K562 (cell line): ENCODE results near the gene RAPSN. TPM values are rescaled to one million over a fixed set of nuclear protein-coding genes. Genes with fewer than 3 reads are reported as not detected.

ENCODE experiments used
- CREB3L1 ChIP-seq: fragments of 450-650 bp; IDR thresholded peaks from 2 replicates; pipeline ENCODE4 v1.6.1; 2014; ENCODE audit warnings: low read depth, mild to moderate bottlenecking, moderate library complexity, borderline replicate concordance
- MECOM ChIP-seq: fragments of 250-450 bp; sonication (Bioruptor Pico); IDR thresholded peaks from 2 replicates; pipeline ENCODE4 v1.8.0; 2022; ENCODE audit warnings: inconsistent platforms
- NFATC3 ChIP-seq: fragments of 450-650 bp; IDR thresholded peaks from 2 replicates; pipeline ENCODE4 v1.6.1; 2017; ENCODE audit warnings: mild to moderate bottlenecking
- PCBP1 ChIP-seq: fragments of 200-400 bp; formaldehyde crosslinking; IDR thresholded peaks from 2 replicates; pipeline ENCODE4 v1.6.1; 2018; ENCODE audit warnings: mild to moderate bottlenecking, low read depth, low read length; ENCODE audit not compliant: poor library complexity, severe bottlenecking
- RBM17 ChIP-seq: fragments of 200-400 bp; formaldehyde crosslinking; IDR thresholded peaks from 2 replicates; pipeline ENCODE4 v1.6.1; 2017; ENCODE audit warnings: low read depth, mild to moderate bottlenecking, low read length, borderline replicate concordance
- ZKSCAN3 ChIP-seq: fragments of 250-450 bp; sonication (Bioruptor Pico); IDR thresholded peaks from 2 replicates; pipeline ENCODE4 v1.4.0; 2020
- polyA plus RNA-seq, 8 experiments: library from polyadenylated mRNA; depleted of rRNA in 4 of 8; stranded (reverse) in 5 of 8; unstranded in 3 of 8; fragments of >200 nt; fragmentation: Nextera tagmentation in 2 of 8; fragmentation: Illumina TruSeq in 1 of 8; extraction: Ambion mirVana in 2 of 8; extraction: Trizol in 1 of 8; gene quantifications; 2 replicates each; pipeline versions ENCODE4 v1.2.1 to v1.2.3, GENCODE V29; 2011 to 2014; ENCODE audit warnings: inconsistent platforms in 1 of 8, missing spikeins in 1 of 8
- total RNA-seq, 7 experiments: library from RNA; depleted of rRNA in 6 of 7; stranded (reverse); fragments of >200 nt in 6 of 7; fragmentation: Illumina TruSeq in 2 of 7; extraction: Trizol in 2 of 7; gene quantifications; 2 replicates each; pipeline versions ENCODE4 v1.2.1 to v1.2.3, GENCODE V29; 2011 to 2021; ENCODE audit warnings: low replicate concordance in 1 of 7
- TF ChIP-seq, protein P1 (sequence below): sonication (generic); formaldehyde crosslinking; IDR thresholded peaks from 2 replicates; pipeline ENCODE4 v1.8.0; 2022; ENCODE audit warnings: missing genetic modification reagents, mild to moderate bottlenecking, borderline replicate concordance

The RAPSN gene
- total and polyA plus RNA-seq, 9 of the 15 experiments (the other 6 are each of a cell fraction or from before 2014, with no cell fraction given) = 0.06 to 0.11 TPM; not detected in 7

DNA sequence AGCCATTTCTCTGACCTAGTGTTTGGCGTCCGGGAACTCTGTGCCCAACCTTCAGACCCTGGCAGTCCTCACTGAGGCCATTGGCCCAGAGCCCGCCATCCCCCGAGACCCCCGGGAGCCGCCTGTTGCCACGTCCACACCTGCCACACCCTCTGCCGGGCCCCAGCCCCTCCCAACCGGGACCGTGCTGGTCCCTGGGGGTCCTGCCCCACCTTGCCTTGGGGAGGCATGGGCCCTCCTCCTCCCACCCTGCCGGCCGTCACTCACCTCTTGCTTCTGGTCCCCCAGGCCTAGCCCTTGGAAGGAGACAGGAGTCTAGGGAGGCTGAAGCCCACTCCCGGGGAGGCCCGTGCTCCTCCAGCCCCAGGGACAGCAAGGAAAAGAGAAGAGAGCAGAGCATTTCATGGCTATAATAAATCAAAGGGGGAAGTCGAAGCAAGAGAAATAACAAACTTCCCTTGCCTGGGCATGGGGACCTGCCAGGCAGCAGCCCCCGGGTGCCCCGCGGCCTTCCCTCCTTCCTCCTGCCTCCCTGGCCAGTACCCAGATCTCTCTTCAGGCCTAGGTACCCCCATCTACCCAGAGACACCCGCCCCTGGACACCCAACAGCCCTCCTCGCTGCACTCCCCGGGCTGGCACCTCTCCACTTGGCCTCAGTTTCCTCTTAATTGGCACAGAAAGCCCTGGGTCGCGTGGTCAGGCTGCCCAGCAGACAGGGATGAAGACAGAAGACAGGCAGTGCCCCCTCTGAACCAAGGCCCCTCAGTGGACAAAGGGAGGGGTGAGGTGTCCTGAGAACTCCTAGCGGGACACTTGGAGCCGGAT is 53.5 kb downstream of the RAPSN start (continued):
- TF ChIP-seq, protein P1, sequence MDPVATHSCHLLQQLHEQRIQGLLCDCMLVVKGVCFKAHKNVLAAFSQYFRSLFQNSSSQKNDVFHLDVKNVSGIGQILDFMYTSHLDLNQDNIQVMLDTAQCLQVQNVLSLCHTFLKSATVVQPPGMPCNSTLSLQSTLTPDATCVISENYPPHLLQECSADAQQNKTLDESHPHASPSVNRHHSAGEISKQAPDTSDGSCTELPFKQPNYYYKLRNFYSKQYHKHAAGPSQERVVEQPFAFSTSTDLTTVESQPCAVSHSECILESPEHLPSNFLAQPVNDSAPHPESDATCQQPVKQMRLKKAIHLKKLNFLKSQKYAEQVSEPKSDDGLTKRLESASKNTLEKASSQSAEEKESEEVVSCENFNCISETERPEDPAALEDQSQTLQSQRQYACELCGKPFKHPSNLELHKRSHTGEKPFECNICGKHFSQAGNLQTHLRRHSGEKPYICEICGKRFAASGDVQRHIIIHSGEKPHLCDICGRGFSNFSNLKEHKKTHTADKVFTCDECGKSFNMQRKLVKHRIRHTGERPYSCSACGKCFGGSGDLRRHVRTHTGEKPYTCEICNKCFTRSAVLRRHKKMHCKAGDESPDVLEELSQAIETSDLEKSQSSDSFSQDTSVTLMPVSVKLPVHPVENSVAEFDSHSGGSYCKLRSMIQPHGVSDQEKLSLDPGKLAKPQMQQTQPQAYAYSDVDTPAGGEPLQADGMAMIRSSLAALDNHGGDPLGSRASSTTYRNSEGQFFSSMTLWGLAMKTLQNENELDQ = no peak
- TF ChIP-seq ZKSCAN3 (no peak), NFATC3 (no peak), CREB3L1 (no peak), MECOM (CRISPR knock-in tag) (0 out of 2 replicates have a peak, but pooled peaks have one; percentile 34), PCBP1 (no peak), RBM17 (no peak)
- TF ChIP-seq, all 486 proteins: peak for 2
